Hepatocyte (in vitro differentiated cells): ENCODE data around the gene SORCS2. TPM values are rescaled to one million over a fixed set of nuclear protein-coding genes. Genes with fewer than 3 reads are reported as not detected.

ENCODE experiments used
- DNase-seq: peaks from one replicate; pipeline ENCODE4 v3.0.0-alpha.2; 2016; ENCODE audit warnings: low spot score
- H2AFZ ChIP-seq: fragments of 200-600 bp; sonication (generic); 2 replicates; pipeline ENCODE4 v1.6.0; 2016; ENCODE audit warnings: antibody characterized with exemption, mild to moderate bottlenecking
- H3K27ac ChIP-seq: fragments of 200-600 bp; sonication (generic); 2 replicates; pipeline ENCODE4 v1.5.1; 2016; ENCODE audit warnings: mild to moderate bottlenecking
- H3K27me3 ChIP-seq: fragments of 200-600 bp; sonication (generic); 2 replicates; pipeline ENCODE4 v1.6.1; 2016
- H3K36me3 ChIP-seq: fragments of 200-600 bp; sonication (generic); replicated peaks from 2 replicates; pipeline ENCODE4 v1.5.1; 2016; ENCODE audit warnings: low read depth; ENCODE audit not compliant: insufficient read depth
- H3K4me1 ChIP-seq: fragments of 200-600 bp; sonication (generic); 2 replicates; pipeline ENCODE4 v1.5.1; 2016; ENCODE audit warnings: mild to moderate bottlenecking, moderate library complexity; ENCODE audit not compliant: insufficient read depth
- H3K4me2 ChIP-seq: fragments of 200-600 bp; sonication (generic); 2 replicates; pipeline ENCODE4 v1.6.0; 2016
- H3K4me3 ChIP-seq: fragments of 200-600 bp; sonication (generic); 2 replicates; pipeline ENCODE4 v1.5.1; 2016; ENCODE audit warnings: mild to moderate bottlenecking
- H3K79me2 ChIP-seq: fragments of 200-600 bp; sonication (generic); 2 replicates; pipeline ENCODE4 v1.6.0; 2017; ENCODE audit warnings: mild to moderate bottlenecking
- H3K9me2 ChIP-seq: fragments of 200-600 bp; sonication (generic); replicated peaks from 2 replicates; pipeline ENCODE4 v1.6.0; 2017; ENCODE audit warnings: mild to moderate bottlenecking; ENCODE audit not compliant: insufficient read depth
- H3K9me3 ChIP-seq: fragments of 200-600 bp; sonication (generic); 2 replicates; pipeline ENCODE4 v1.5.1; 2016; ENCODE audit warnings: low read depth, mild to moderate bottlenecking
- H4K20me1 ChIP-seq: fragments of 200-600 bp; sonication (generic); 2 replicates; pipeline ENCODE4 v1.6.0; 2016; ENCODE audit warnings: mild to moderate bottlenecking; ENCODE audit not compliant: insufficient read depth, poor library complexity, severe bottlenecking
- CTCF ChIP-seq: fragments of 200-600 bp; sonication (generic); IDR thresholded peaks from 2 replicates; pipeline ENCODE4 v1.5.1; 2016; ENCODE audit warnings: antibody characterized with exemption, mild to moderate bottlenecking; ENCODE audit not compliant: poor library complexity
- EZH2 ChIP-seq: fragments of 200-600 bp; sonication (generic); IDR thresholded peaks from 2 replicates; pipeline ENCODE4 v1.6.1; 2016; ENCODE audit warnings: antibody characterized with exemption, mild to moderate bottlenecking, borderline replicate concordance
- EZH2phosphoT487 ChIP-seq: fragments of 200-600 bp; sonication (generic); IDR thresholded peaks from one replicate; pipeline ENCODE4 v1.6.1; 2018; ENCODE audit warnings: antibody characterized with exemption, mild to moderate bottlenecking, low read depth, moderate library complexity; ENCODE audit not compliant: unreplicated experiment, severe bottlenecking
- WGBS: methylation state at CpG from one replicate; pipeline ENCODE4 v1.1.6; 2016; ENCODE audit warnings: low lambda C conversion rate; ENCODE audit errors: missing lambda C conversion rate; 5-methylcytosine and 5-hydroxymethylcytosine counted together
- polyA plus RNA-seq: library from polyadenylated mRNA; unstranded; fragments of >200 nt; fragmentation: Nextera tagmentation; extraction: Ambion mirVana; gene quantifications from 2 replicates; pipeline ENCODE4 v1.2.1, GENCODE V29; 2016
- total RNA-seq: library from RNA; depleted of rRNA; stranded (reverse); fragments of >200 nt; gene quantifications from 2 replicates; pipeline ENCODE4 v1.2.3, GENCODE V29; 2014

Gene SORCS2
- total and polyA plus RNA-seq, 2 experiments from 2014 or later: 1.6 to 4.8 TPM

DNA sequence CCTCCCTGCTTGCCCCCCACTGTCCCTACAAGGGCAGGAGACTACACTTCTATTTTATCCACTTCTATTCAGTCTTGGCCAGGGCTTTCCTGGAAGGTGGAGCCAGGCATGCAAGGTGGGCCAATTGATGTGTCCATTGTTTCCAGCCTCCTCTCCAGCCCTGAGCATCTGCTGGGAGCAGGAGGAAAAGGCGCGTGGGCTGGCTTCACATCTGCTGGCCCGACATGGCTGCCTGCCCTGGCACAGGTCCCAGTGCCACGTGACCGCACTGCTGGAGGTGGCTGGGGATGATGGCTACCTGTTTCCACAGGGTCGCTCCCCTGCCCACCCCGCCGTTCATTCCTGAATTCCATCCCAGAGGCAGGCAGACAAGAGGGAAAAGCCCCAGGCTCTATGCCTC, 499.6 kb downstream of the SORCS2 start:
- no peaks in the 10 kb centered on the region for H3K36me3 ChIP-seq
- TF ChIP-seq EZH2phosphoT487 (no peak), EZH2 (no peak), CTCF (no peak)
- WGBS: 83% methylated on average over 8 of the region's 8 CpGs
- no peaks in the 10 kb centered on the region for H4K20me1 ChIP-seq
- no peak overlapping the region for H3K4me3 ChIP-seq
- no peak overlapping the region for H3K4me2 ChIP-seq
- no peaks in the 10 kb centered on the region for H3K27me3 ChIP-seq
- no peaks in the 10 kb centered on the region for H3K79me2 ChIP-seq
- H3K4me1 ChIP-seq: no peaks in the 10 kb centered on the region
- H2AFZ ChIP-seq: no peak overlapping the region
- H3K9me3 ChIP-seq: no peaks in the 10 kb centered on the region
- no peak for DNase-seq
- no peak overlapping the region for H3K27ac ChIP-seq
- no peaks in the 10 kb centered on the region for H3K9me2 ChIP-seq

DNA sequence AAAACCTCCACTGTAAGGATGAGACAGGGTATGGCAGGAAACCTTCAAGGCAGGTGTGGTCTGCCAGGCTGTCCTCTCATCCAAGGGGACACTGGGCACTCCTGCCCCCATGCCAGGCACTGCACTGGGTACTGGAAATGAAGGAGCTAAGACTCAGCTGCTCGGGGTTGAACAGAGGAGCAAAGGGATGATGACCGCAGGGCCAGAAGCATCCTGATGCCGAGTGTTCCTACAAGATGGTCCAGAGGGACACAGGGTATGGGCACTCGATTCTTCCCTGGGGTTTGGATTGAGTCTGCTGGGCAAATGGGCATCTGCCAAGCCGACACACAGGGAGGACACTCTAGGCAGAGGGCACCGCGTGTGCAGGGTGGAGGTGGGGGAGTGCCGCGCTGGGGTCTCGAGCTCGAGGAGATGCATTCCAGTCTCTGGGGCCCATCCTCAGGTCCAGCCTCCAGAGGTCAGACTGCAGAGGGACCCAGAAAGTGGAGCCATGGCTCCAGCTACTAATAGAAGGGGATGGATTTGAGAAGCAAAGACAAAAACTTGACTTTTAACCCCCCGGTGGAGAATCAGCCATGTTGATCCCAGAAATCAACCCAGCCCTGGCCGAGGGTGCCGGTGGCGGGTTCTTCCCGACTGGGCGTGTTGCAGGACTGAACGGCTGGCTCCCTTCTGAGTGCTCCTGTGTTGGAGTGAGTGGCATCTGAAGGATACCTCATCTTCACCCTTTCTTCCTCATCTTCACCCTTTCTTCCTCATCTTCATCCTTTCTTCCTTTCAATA, 500.3 kb downstream of the SORCS2 start:
- Histone ChIP-seq H4K20me1 (no peaks in the 10 kb centered on the region), H2AFZ (no peak overlapping the region), H3K4me1 (no peaks in the 10 kb centered on the region), H3K36me3 (no peaks in the 10 kb centered on the region), H3K9me2 (no peaks in the 10 kb centered on the region), H3K4me2 (no peak overlapping the region), H3K9me3 (no peaks in the 10 kb centered on the region), H3K4me3 (no peak overlapping the region), H3K79me2 (no peaks in the 10 kb centered on the region), H3K27ac (no peak overlapping the region), H3K27me3 (no peaks in the 10 kb centered on the region)
- WGBS: 93% methylated on average over 18 of the region's 18 CpGs
- DNase-seq: no peak
- TF ChIP-seq EZH2phosphoT487: no peak
- TF ChIP-seq CTCF: no peak
- TF ChIP-seq EZH2: no peak

- no peak for TF ChIP-seq EZH2
- no peak for TF ChIP-seq CTCF
- no peak for TF ChIP-seq EZH2phosphoT487
- Histone ChIP-seq H3K27ac (no peak overlapping the region), H3K4me1 (no peaks in the 10 kb centered on the region), H3K9me3 (no peaks in the 10 kb centered on the region), H3K36me3 (no peaks in the 10 kb centered on the region), H2AFZ (no peak overlapping the region), H3K9me2 (no peaks in the 10 kb centered on the region), H4K20me1 (no peaks in the 10 kb centered on the region), H3K4me2 (no peak overlapping the region), H3K4me3 (no peak overlapping the region), H3K27me3 (no peaks in the 10 kb centered on the region), H3K79me2 (no peaks in the 10 kb centered on the region)
- WGBS: 87% methylated on average over 6 of the region's 6 CpGs
- DNase-seq: no peak
These were observed 500.9 kb downstream of the SORCS2 start for GRCh38 chr4:7693237-7693608.
